Glomerular endothelial cell (primary cell): ENCODE results near the gene ADGRL4. TPM values are rescaled to one million over a fixed set of nuclear protein-coding genes. Genes with fewer than 3 reads are reported as not detected.
"Not testable (repeated sequence)": the region's sequence is repeated elsewhere in the genome, so short reads cannot be mapped to it uniquely, and the experiment has no call there.

ENCODE experiments used
- DNase-seq: peaks from one replicate; pipeline ENCODE4 v3.0.0-alpha.2; 2011; ENCODE audit warnings: low read depth, low spot score; ENCODE audit errors: extremely low read depth
- total RNA-seq: library from RNA; depleted of rRNA; stranded (reverse); fragments of >200 nt; gene quantifications from 2 replicates; pipeline ENCODE4 v1.2.3, GENCODE V29; 2015

ADGRL4 gene
- 170 and 186 TPM in 2 replicates for total RNA-seq

- peak; percentile 60 for DNase-seq
Measured at GRCh38 chr1:79006564-79006963, at the start of gene ADGRL4. ADGRL4 (minus strand) TSS chr1:79006730; CDS start chr1:79006654, 76 bp downstream.

- no peak for DNase-seq
Measured at GRCh38 chr1:79055856-79056255, 49.3 kb upstream of the ADGRL4 start.

GRCh38 chr1:79052829-79053449 is 46.4 kb upstream of the ADGRL4 start:
- no peak for DNase-seq

- DNase-seq, result no peak
Measured at GRCh38 chr1:79044974-79045650, 38.6 kb upstream of the ADGRL4 start.

GRCh38 chr1:79043506-79043905 is 37.0 kb upstream of the ADGRL4 start:
- DNase-seq, result no peak

- no peak for DNase-seq
Measured at GRCh38 chr1:79042539-79042938, 36.0 kb upstream of the ADGRL4 start.

GRCh38 chr1:79042117-79042516 is 35.6 kb upstream of the ADGRL4 start:
- no peak for DNase-seq

GRCh38 chr1:79041666-79042065 is 35.1 kb upstream of the ADGRL4 start:
- no peak for DNase-seq

- DNase-seq, result no peak
Measured at GRCh38 chr1:79040424-79041082, 34.0 kb upstream of the ADGRL4 start.

GRCh38 chr1:79037085-79037484 is 30.6 kb upstream of the ADGRL4 start:
- DNase-seq, result no peak

GRCh38 chr1:79012500-79012899 is 6.0 kb upstream of the ADGRL4 start:
- DNase-seq, result no peak

- DNase-seq, result no peak
Measured at GRCh38 chr1:79010589-79010988, 4.1 kb upstream of the ADGRL4 start.

GRCh38 chr1:79005945-79006344 is 585 bp downstream of the ADGRL4 start:
- peak; percentile 31 for DNase-seq

GRCh38 chr1:79004916-79005315 is 1.6 kb downstream of the ADGRL4 start:
- no peak for DNase-seq

- DNase-seq, result no peak
Measured at GRCh38 chr1:78996791-78997190, 9.7 kb downstream of the ADGRL4 start.

- no peak for DNase-seq
Measured at GRCh38 chr1:78987042-78987441, 19.5 kb downstream of the ADGRL4 start.

GRCh38 chr1:78980511-78980910 is 26.0 kb downstream of the ADGRL4 start:
- DNase-seq, result no peak

GRCh38 chr1:78972723-78973122 is 33.8 kb downstream of the ADGRL4 start:
- DNase-seq, result no peak

- not testable (repeated sequence) for DNase-seq
Measured at GRCh38 chr1:78967091-78967490, 39.4 kb downstream of the ADGRL4 start.

- DNase-seq, result no peak
Measured at GRCh38 chr1:78958711-78959110, 47.8 kb downstream of the ADGRL4 start.

- DNase-seq, result no peak
Measured at GRCh38 chr1:78950826-78951225, 55.7 kb downstream of the ADGRL4 start.

- no peak for DNase-seq
Measured at GRCh38 chr1:78949227-78949626, 57.3 kb downstream of the ADGRL4 start.
